Measurements from ENCODE around the gene NUDCD2. TPM values are rescaled to one million over a fixed set of nuclear protein-coding genes. Genes with fewer than 3 reads are reported as not detected.

The NUDCD2 gene
- polyA plus RNA-seq, 1 donor (not counting 4 experiments of a cell fraction or from before 2014, with no cell fraction given) = 15.9 TPM

DNA sequence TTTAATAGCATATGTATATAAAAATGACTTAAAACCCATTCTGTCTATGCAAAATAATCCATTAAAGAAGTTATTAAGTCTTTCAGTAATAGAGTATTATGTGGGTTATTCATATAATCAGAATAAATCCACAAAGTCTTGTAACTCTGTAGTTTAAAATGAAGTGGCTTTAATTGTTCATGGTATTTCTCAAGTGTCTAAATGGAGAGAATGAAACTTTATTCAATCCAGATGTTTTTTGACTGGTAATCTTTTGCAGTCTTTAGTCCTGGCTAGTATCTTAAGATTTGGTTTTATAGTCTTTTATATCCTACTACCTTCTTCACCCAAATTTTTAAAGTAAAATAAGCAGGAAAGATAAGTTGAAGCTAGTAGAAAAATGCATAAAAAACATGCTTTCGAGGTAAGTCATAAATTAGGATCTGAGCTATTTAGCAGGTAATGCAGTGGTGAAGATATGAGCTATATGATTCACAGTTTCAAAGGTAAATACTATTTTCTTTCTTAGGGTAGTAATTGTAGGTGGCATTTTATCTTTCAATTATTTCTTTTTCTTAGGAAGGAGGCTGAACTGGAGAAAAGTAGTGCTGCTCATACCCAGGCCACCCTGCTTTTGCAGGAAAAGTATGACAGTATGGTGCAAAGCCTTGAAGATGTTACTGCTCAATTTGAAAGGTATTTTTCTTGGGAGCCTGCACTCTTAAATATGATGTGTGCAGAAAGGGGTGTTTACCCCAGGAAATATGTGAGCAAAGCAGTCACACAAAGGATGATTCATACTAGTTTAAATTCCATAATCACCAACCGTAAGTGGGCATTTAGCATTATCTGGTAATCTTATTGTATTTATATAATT, 18.5 kb upstream of the NUDCD2 start:
- no peak for TF ChIP-seq EZH2 (IDR thresholded peaks at IDR 0.05; ENCODE audit: low read length)
- TF ChIP-seq, protein P1, sequence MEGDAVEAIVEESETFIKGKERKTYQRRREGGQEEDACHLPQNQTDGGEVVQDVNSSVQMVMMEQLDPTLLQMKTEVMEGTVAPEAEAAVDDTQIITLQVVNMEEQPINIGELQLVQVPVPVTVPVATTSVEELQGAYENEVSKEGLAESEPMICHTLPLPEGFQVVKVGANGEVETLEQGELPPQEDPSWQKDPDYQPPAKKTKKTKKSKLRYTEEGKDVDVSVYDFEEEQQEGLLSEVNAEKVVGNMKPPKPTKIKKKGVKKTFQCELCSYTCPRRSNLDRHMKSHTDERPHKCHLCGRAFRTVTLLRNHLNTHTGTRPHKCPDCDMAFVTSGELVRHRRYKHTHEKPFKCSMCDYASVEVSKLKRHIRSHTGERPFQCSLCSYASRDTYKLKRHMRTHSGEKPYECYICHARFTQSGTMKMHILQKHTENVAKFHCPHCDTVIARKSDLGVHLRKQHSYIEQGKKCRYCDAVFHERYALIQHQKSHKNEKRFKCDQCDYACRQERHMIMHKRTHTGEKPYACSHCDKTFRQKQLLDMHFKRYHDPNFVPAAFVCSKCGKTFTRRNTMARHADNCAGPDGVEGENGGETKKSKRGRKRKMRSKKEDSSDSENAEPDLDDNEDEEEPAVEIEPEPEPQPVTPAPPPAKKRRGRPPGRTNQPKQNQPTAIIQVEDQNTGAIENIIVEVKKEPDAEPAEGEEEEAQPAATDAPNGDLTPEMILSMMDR (optimal IDR thresholded peaks at IDR 0.05 in 1 of 3, IDR thresholded peaks at IDR 0.05 in 1 of 3, conservative IDR thresholded peaks at IDR 0.05 in 1 of 3; ENCODE audit: extremely low read depth in 1 of 3, insufficient read depth in 2 of 3, low read length in 3 of 3) = no peak

DNA sequence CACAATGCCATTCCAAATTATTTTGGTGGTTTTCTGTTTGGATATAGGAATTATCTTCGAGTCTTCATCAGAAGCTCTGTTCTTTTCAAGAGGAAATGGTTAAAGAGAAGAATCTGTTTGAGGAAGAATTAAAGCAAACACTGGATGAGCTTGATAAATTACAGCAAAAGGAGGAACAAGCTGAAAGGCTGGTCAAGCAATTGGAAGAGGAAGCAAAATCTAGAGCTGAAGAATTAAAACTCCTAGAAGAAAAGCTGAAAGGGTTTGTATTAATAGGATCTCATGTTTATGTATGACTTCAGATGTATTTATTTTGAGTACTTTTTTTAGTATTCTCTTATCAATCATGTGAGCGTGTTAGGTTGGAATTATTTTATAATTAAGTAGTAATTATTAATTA, 15.5 kb upstream of the NUDCD2 start:
- peaks cover 8% of the 10 kb centered on the region for H3K4me1 ChIP-seq (ENCODE audit: control insufficient read depth, extremely low read depth, insufficient read depth, low read length)
- no peak overlapping the region for H2AFZ ChIP-seq (ENCODE audit: control insufficient read depth, low read length)
- no peaks in the 10 kb centered on the region for H3K79me2 ChIP-seq (ENCODE audit: control insufficient read depth, insufficient read depth, low read length)
- H3K9ac ChIP-seq (ENCODE audit: control insufficient read depth, extremely low read depth, insufficient read depth, low read length) = no peak overlapping the region
- H3K9me1 ChIP-seq (ENCODE audit: control insufficient read depth, extremely low read depth, insufficient read depth, low read length) = no peaks in the 10 kb centered on the region
- H3K9me3 ChIP-seq (ENCODE audit: control insufficient read depth, low read depth, low read length) = no peaks in the 10 kb centered on the region
- dilution Hi-C loops (cut with MboI; ENCODE audit: extremely low pct_ligation_motif_present, low sequenced_read_pairs) = no loop called here
- FAIRE-seq = no peak
- no peak overlapping the region for H3K27ac ChIP-seq (ENCODE audit: control insufficient read depth, insufficient read depth, low read length)
- TF ChIP-seq EZH2 (IDR thresholded peaks at IDR 0.05; ENCODE audit: low read length) = no peak
- TF ChIP-seq, protein P1 (optimal IDR thresholded peaks at IDR 0.05 in 1 of 3, IDR thresholded peaks at IDR 0.05 in 1 of 3, conservative IDR thresholded peaks at IDR 0.05 in 1 of 3; ENCODE audit: extremely low read depth in 1 of 3, insufficient read depth in 2 of 3, low read length in 3 of 3) = no peak
- no peaks in the 10 kb centered on the region for H3K27me3 ChIP-seq (ENCODE audit: control insufficient read depth, extremely low read depth, insufficient read depth, low read length)
- H3K4me2 ChIP-seq (ENCODE audit: control insufficient read depth, extremely low read depth, insufficient read depth, low read depth, low read length) = no peak overlapping the region
- DNase-seq (ENCODE audit: low read depth, low spot score) = no peak
- no peaks in the 10 kb centered on the region for H4K20me1 ChIP-seq (ENCODE audit: control insufficient read depth, extremely low read depth, insufficient read depth, low read length)
- H3K36me3 ChIP-seq (ENCODE audit: control insufficient read depth in 2 of 2, extremely low read depth in 1 of 2, insufficient read depth in 2 of 2, low read length in 2 of 2) = peaks cover 0 to 17% of the 10 kb centered on the region in 2 experiments
- no peak overlapping the region for H3K4me3 ChIP-seq (ENCODE audit: control insufficient read depth in 2 of 3, extremely low read depth in 1 of 3, insufficient read depth in 2 of 3, low read depth in 1 of 3, low read length in 3 of 3)

More for the DNA sequence above, 18.5 kb upstream of the NUDCD2 start:
- no peaks in the 10 kb centered on the region for H3K9me3 ChIP-seq (ENCODE audit: control insufficient read depth, low read depth, low read length)
- no peaks in the 10 kb centered on the region for H4K20me1 ChIP-seq (ENCODE audit: control insufficient read depth, extremely low read depth, insufficient read depth, low read length)
- H3K4me3 ChIP-seq (ENCODE audit: control insufficient read depth in 2 of 3, extremely low read depth in 1 of 3, insufficient read depth in 2 of 3, low read depth in 1 of 3, low read length in 3 of 3) = no peak overlapping the region
- DNase-seq (ENCODE audit: low read depth, low spot score) (no peak), FAIRE-seq (no peak)
- peak overlapping the region; percentile 25 for H3K4me2 ChIP-seq (ENCODE audit: control insufficient read depth, extremely low read depth, insufficient read depth, low read depth, low read length)
- H3K79me2 ChIP-seq (ENCODE audit: control insufficient read depth, insufficient read depth, low read length) = no peaks in the 10 kb centered on the region
- H3K4me1 ChIP-seq (ENCODE audit: control insufficient read depth, extremely low read depth, insufficient read depth, low read length) = peaks cover 8% of the 10 kb centered on the region
- no peaks in the 10 kb centered on the region for H3K9me1 ChIP-seq (ENCODE audit: control insufficient read depth, extremely low read depth, insufficient read depth, low read length)
- no peaks in the 10 kb centered on the region for H3K27me3 ChIP-seq (ENCODE audit: control insufficient read depth, extremely low read depth, insufficient read depth, low read length)
- no peak overlapping the region for H2AFZ ChIP-seq (ENCODE audit: control insufficient read depth, low read length)
- H3K27ac ChIP-seq (ENCODE audit: control insufficient read depth, insufficient read depth, low read length) = peak overlapping the region; percentile 39
- H3K36me3 ChIP-seq (ENCODE audit: control insufficient read depth in 2 of 2, extremely low read depth in 1 of 2, insufficient read depth in 2 of 2, low read length in 2 of 2) = peaks cover 0 to 9% of the 10 kb centered on the region in 2 experiments
- dilution Hi-C loops (cut with MboI; ENCODE audit: extremely low pct_ligation_motif_present, low sequenced_read_pairs) = no loop called here
- no peak overlapping the region for H3K9ac ChIP-seq (ENCODE audit: control insufficient read depth, extremely low read depth, insufficient read depth, low read length)
